TTC549 (cell line): ENCODE data around the gene IPO9.

Experiments
- FAIRE-seq: peaks from 2 replicates; lab custom pipeline; 2012; peaks lifted over from hg19 to GRCh38; lab: Jason Lieb, UNC

Gene IPO9

GRCh38 chr1:201907621-201908020 lies 78.7 kb downstream of the IPO9 start:
- no peak for FAIRE-seq

DNA sequence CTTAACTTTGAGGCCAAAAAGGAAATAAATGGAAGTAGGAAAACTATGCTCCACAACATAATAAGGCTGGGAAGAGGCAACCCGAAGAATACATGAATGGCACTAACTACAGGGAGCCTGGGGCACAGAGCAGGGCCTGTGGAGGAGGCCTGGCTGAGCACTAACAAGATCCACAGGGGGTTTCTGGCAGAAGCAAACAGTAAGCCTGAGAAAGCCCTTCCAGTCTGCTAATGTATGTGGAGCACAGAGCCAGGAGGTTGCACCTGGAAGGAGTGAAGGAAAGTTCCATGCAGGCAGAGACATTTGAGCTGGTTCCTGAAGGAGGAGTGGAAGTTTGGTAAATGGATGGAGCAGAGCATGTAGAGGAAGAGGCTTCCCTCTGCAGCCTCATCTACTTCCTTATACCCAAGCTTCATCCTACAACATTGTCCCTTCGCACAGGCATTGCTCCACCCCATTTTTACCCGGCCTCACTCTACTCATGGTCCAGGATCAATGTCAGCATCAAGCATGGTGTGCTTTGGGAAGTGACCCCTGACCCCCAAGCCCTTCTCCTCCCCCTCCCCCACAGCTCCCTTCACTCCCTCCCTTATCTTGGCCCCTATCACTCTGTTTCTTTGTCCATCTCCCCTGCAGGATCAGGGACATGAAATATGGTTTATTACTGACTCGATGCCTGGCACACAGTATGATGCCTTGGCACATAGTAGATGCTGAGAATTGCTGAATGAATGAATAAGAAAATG lies 83.0 kb downstream of the IPO9 start:
- FAIRE-seq, result no peak

DNA sequence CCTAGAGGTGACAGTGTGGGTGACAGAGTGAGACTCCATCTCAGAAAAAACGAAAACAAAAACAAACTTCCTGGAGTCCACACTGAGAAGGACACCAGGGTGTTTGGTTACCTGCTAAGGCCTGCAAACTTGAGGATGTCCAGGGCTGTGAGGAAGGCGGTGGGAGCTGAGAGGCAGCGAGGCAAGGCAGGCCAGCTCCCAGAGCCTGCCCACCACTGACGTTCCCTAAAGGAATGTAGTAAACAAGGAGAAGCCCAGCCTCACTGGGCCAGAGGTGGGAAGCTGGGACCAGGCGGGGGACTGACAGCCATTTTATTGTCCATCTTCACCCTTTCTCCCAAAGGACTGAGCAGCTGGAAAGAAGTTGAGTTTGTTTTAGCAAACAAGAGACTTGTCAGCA lies 83.9 kb downstream of the IPO9 start:
- FAIRE-seq, result no peak

- FAIRE-seq, result no peak
These were observed 85.7 kb downstream of the IPO9 start for GRCh38 chr1:201914456-201915235.

DNA sequence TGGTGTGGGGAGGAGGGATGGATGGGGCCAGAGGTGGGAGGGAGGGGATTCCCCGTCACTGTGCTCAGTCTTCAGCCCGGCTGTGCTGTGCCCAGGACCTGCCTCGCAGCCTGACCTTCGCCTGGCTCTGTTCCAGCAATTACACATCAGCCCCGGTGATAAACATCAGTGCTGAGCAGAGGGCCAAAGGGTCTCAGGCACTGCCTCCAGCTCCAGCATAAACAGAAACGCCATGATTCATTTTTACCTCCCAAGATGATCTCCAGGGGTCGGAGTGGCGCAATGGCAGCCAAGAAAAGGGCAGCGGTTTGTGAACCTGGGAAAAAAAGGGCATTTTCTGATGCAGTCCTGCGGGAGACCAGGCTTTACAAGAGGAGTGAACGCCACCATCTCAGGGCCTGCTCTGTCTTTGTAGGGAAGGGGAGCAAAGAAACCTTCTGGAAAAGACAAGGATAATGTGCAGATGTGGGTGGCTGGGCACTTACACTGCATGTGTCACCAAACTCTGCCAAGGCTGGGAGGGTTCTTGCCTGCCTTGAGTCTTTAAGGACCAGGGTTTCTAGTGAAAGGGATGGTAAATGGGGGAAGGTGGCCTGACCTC lies 87.8 kb downstream of the IPO9 start:
- FAIRE-seq, result no peak

DNA sequence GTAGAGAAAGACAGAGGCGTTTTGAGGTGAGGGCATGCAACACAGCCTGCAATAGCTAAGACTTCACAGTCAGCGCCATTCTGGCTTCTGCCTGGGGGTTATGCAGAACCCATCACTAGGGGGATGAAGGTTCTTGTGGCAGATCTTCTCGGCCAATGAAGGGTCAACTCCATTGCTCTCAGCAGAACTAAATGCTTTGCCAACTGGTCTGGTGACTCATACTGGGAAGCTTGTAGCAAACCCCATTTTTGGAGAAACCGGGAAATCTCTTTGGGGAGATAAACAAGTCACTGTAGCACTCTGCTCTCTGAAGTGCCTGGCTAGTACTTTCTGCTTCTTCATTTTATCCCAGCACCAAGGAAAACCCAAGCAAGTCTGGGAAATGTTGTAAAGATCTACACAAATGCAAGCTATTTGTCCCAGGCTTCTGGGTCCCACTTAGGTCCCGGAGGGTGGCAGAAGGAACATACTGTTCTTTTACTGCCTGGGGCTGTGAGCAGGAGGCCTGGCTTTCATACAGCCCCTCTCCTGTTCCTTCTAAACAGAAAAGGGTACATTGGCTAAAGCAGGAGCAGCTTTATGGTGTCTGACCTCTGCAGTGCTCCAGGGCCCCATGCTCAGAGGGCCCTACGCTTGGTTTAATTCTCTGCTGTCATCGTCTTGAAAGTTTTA lies 88.5 kb downstream of the IPO9 start:
- no peak for FAIRE-seq

DNA sequence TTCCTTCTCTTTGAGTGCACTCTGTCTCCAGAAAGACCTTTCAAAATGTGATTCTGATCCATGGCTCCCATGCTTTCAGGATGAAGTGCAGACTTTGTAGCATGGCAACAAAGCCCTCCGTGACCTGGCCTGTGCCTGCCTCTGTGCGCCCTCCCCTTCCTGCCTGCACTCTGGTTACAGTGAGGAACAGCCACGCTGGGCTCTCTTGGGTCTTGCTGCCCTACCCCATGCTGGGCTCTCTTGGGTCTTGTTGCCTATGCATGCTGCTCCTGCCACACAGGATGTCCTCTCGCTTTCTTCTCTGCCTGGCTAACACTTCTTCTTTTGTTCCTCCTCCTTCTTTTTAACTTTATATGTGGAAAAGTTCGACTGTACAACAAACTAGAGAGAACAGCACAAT lies 89.4 kb downstream of the IPO9 start:
- no peak for FAIRE-seq

- no peak for FAIRE-seq
These were observed 93.1 kb downstream of the IPO9 start for GRCh38 chr1:201921952-201922558.

DNA sequence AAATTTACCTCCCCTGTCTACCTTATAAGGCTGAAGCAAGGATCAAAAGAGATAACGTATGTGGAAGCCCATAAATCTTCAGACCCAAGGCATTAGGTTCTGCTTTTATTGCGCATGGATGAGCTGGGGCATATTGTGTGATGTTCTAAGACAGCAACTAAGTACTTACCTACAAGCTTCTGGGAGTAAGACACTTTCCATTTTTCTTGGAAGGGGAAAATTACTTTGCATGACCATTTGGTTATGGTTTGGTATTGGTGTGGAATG lies 96.3 kb downstream of the IPO9 start:
- FAIRE-seq, result no peak

DNA sequence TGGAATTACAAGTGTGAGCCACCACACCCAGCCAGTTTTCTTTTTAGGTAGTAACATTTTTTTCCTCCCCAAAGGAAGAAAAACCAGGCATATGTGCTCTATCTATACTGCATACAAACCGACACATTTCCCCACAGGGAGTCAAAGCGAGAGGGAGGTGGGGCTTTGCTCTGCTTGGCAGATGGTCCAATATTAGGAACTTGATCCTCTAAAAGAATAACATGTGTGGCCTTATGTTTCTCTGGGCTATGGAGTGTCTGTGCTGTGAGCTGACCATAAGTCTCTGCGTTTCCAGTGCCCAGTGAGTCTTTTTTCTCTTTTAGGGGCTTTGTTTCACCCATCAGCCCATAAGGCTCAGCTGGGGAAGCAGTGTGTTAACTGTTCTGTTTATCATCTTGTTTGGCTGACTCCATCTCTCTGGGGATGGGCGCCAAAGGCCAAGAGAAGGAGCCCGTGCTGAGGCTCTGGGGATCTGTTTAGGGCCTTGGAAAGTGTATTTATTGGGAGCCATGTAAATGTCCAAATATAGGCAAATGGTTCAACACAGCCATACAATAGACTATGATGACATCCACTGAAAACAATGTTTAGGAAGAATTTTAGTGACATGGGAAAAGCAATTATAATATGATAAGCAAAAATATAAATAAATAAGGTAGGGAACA lies 97.2 kb downstream of the IPO9 start:
- no peak for FAIRE-seq

- no peak for FAIRE-seq
These were observed 99.3 kb downstream of the IPO9 start for GRCh38 chr1:201928266-201928665.

- FAIRE-seq, result no peak
These were observed 101.2 kb downstream of the IPO9 start for GRCh38 chr1:201930137-201930536.

DNA sequence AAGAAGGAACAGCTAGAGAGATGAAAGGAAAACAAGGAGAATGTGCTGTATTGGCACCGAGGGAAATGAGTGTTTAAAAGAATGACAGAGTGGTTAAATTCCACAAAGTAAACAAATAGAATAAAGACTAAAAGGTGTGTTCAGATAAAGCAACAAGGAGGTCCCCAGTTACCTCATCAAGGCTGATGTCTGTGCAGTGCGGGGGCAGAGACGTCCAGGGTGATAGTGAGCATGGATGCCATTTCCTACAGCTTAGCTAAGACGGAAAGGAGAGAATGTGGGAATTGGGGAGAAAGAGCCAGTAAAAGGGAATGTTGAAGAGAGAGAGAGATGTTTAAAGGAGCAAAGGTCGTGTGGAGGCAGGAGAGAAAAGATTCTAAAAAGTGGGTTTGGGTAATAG lies 101.8 kb downstream of the IPO9 start:
- no peak for FAIRE-seq
